Upper lobe of left lung (tissue), 4 donors: ENCODE measurements around the gene C16orf92.

Source experiments
- CTCF ChIP-seq, 6 experiments: fragments of 450-650 bp in 4 of 6; fragments of 200-600 bp in 2 of 6; sonication (generic) in 2 of 6; IDR thresholded peaks; one replicate each; pipeline ENCODE4 v1.5.1; 2016 to 2019; ENCODE audit warnings: antibody characterized with exemption in 6 of 6
- EP300 ChIP-seq, 4 donors: sonication (generic); formaldehyde crosslinking; IDR thresholded peaks; one replicate each; pipeline ENCODE4 v1.5.1; 2017; ENCODE audit warnings: antibody characterized with exemption in 4 of 4, control low read depth in 2 of 4
- POLR2A ChIP-seq, 4 donors: fragments of 450-650 bp; IDR thresholded peaks; one replicate each; pipeline ENCODE4 v1.5.1; 2016 to 2017; ENCODE audit warnings: antibody characterized with exemption in 4 of 4, mild to moderate bottlenecking in 2 of 4
- POLR2AphosphoS5 ChIP-seq, 2 donors: sonication (generic); formaldehyde crosslinking; IDR thresholded peaks; one replicate each; pipeline ENCODE4 v1.5.1; 2017; ENCODE audit warnings: antibody characterized with exemption in 2 of 2

- TF ChIP-seq POLR2A (IDR thresholded peaks at IDR 0.05): no peak
- no peak for TF ChIP-seq CTCF (IDR thresholded peaks at IDR 0.05)
- no peak for TF ChIP-seq EP300 (IDR thresholded peaks at IDR 0.05)
- no peak for TF ChIP-seq POLR2AphosphoS5 (IDR thresholded peaks at IDR 0.05)
Observed at GRCh38 chr16:29987371-29988085, 35.5 kb upstream of the C16orf92 start.
